NCI-H1105 (cell line): ENCODE results near the gene ATOH7.
"Not testable (repeated sequence)": the region's sequence is repeated elsewhere in the genome, so short reads cannot be mapped to it uniquely, and the experiment has no call there.

Experiments used
- DNase-seq: peaks from one replicate; lab custom pipeline; 2025; lab: John Stamatoyannopoulos, UW

Gene ATOH7

GRCh38 chr10:68231817-68232251 lies at the start of gene ATOH7:
Gene ATOH7, minus strand, starts transcription at chr10:68232113. Its CDS starts 436 bp downstream, at chr10:68231677.
- no peak for DNase-seq

GRCh38 chr10:68280758-68281157 lies 48.8 kb upstream of the ATOH7 start:
- no peak for DNase-seq

DNA sequence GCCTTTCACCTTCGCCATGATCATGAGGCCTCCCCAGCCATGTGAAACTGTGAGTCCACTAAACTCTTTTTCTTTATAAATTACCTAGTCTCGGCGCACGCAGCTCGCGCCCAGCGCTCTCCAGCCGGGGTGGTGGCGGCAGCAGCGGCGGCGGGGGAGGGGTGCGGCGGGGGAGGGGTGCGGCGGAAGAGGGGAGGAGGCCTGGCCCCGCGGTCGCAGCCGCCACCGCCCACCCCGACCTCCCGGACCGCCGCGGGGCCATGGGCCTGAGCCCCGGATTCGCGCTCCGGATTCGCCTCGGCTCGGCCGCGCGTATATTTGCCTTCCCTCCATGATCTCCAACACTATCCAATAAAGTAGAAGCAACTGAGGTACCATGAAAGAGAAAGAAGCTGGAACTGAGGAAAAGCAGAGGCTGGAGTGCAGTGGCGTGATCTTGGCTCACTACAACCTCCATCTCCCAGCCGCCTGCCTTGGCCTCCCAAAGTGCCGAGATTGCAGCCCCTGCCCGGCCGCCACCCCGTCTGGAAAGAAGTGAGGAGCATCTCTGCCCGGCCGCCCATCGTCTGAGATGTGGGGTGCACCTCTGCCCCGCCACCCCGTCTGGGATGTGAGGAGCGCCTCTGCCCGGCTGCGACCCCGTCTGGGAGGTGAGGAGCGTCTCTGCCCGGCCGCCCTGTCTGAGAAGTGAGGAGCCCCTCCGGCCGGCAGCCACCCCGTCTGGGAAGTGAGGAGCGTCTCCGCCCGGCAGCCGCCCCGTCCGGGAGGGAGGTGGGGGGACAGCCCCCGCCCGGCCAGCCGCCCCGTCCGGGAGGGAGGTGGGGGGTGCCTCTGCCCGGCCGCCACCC lies 47.2 kb upstream of the ATOH7 start:
- not testable (repeated sequence) for DNase-seq

DNA sequence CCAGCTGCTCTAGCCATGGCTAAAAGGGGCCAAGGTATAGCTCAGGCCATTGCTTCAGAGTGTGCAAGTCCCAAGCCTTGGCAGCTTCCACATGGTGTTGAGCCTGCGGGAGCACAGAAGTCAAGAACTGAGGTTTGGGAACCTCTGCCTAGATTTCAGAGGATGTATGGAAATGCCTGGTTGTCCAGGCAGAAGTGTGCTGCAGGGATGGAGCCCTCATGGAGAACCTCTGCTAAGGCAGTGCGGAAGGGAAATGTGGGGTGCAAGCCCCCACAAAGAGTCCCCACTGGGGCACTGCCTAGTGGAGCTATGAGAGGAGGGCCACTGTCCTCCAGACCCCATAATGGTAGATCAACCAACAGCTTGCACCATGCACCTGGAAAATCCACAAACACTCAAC lies 45.9 kb upstream of the ATOH7 start:
- not testable (repeated sequence) for DNase-seq

DNA sequence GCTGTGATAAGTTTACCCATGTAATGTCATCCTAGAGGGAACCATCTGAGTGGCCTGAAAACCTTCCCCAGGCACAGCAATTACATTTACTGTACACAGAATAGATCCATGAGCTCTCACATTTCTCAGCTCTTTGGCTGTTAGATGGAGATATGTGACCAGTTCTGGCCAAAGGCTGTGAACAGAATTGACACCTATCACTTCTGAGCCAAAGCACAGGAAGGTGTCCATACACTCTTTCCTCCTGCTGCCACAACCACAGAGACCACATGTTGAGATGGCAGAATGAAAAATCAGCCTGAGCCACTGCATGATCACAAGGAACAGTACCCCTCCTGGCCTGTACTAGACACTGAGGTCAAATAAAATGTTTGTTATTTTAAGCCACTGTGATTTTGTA lies 44.3 kb upstream of the ATOH7 start:
- DNase-seq = no peak

- DNase-seq = no peak
These were observed 43.8 kb upstream of the ATOH7 start for GRCh38 chr10:68275600-68276126.

- no peak for DNase-seq
These were observed 40.9 kb upstream of the ATOH7 start for GRCh38 chr10:68272833-68273232.

- no peak for DNase-seq
These were observed 39.4 kb upstream of the ATOH7 start for GRCh38 chr10:68271196-68271882.

GRCh38 chr10:68269562-68270290 lies 37.8 kb upstream of the ATOH7 start:
- DNase-seq = no peak

DNA sequence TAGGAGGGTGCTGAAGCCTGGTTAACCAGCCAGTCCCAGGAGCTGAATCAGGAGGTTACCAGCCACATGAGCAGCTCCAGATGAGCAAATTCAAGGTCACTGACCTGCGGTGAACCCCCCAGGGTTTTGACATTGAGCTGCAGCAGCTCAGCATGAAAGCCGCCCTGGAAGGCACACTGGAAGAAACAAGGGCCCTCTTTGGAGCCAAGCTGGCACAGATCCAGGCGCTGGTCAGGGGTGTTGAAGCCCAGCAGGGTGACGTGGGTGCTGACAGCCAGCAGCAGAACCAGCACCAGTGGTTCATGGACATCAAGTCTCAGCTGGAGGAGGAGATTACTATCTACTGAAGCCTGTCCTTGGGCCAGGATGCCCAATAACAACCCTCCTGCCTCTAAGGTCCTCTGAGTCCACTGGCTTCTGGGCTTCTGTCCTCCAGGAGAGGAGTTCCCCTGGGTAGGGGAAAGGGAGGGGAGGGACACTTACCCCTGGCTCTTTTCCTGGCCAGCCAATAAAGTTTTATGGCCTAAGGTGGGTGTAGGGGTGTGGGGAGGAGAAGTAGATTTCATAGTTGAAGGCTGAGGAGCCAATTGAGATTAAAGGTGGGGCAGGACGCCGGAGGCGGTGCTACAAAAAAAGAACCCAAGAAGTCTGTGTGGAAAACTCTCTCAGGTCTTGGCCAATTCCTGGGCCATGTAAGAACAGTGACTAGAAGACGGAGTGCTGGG lies 29.4 kb upstream of the ATOH7 start:
- DNase-seq = no peak

DNA sequence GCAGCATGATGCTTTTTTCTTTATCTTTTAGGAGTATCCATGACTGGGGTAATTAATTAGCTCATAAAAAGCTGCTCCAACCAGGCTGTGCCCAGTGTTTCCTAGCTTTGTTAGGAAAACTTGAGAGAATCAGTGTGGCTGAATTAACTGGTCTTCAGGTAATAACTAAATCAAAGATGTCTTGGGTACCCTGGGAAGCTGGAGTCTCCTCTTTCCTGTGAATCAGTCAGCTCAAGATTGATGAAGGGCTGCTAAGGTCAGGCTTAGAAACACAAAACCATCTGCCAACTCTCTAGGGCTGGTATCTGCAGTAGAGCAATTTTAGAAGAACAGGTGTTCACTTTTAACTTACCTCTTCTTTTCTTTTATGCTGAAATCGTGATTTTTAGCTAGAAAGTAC lies 21.4 kb upstream of the ATOH7 start:
- DNase-seq = no peak

GRCh38 chr10:68251625-68252495 lies 19.9 kb upstream of the ATOH7 start:
- DNase-seq = no peak

- DNase-seq = no peak
These were observed 19.2 kb upstream of the ATOH7 start for GRCh38 chr10:68251151-68251550.

- no peak for DNase-seq
These were observed 17.4 kb upstream of the ATOH7 start for GRCh38 chr10:68249297-68249696.

- DNase-seq = no peak
These were observed 16.0 kb upstream of the ATOH7 start for GRCh38 chr10:68247931-68248330.

DNA sequence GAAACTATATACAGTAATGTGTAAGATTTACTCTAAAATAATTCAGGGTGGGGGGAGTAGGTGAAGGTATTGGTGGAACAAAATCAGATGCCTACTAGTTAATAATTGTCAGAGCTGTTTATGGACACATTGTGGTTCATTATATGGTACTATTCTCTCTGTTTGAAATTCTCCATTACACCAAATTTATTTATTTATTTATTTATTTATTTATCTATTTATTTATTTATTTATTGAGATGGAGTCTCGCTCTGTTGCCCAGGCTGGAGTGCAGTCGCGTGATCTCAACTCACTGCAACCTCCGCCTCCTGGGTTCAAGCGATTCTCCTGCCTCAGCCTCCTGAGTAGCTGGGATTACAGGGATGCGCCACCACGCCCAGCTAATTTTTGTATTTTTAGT lies 14.5 kb upstream of the ATOH7 start:
- DNase-seq = not testable (repeated sequence)

DNA sequence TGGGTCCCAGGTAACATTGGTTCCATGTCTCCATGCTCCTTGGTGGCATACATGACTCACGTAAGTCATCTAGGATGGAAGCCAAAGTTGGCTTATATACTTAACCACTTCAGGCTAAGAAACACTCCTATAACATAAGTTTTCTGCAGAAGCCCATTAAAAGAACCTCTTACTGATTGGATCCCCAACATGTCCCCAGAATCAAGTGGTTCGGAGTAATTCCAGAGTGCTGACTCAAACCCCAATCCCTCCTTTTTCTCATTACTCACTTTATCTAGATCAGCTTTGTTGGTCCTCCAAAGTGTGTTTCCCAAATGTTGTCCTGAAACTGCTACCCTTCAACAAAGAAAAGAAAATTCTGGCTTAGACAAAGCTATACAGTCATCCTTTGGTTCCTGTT lies 10.1 kb upstream of the ATOH7 start:
- DNase-seq = no peak

DNA sequence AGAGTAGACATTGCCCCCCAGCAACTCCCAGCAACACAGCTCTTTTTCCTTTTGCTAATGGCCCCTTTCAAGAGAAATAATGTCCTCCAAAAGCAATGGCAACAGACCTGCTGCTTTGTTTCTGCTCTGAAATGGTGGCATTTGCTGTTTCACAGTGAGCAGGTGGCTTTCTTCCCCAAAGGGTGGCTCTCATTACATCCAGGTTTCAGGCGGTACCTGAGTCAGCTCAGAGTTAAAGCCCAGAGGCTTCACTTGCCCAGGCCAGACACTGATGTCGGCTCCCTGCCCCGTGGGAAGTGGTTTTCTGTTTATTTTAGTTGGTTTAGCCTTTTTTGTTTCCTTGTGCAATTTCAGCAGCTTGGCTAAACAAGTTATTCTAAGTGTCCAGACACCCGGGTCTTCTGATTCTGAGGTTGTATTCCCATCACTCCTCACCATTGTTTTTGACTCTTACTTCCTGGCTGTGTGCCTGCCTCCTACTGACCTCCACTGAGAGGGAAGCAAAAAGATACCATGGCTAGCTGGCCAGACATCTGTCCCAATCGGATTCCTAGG lies 7.8 kb upstream of the ATOH7 start:
- no peak for DNase-seq

GRCh38 chr10:68239069-68239468 lies 7.2 kb upstream of the ATOH7 start:
- DNase-seq = no peak

- no peak for DNase-seq
These were observed 6.5 kb upstream of the ATOH7 start for GRCh38 chr10:68238371-68238770.
